Ectodermal cell (in vitro differentiated cells): ENCODE data around the gene BSDC1.
A peak's percentile ranks its signal among the peaks of the same experiment; 100 is the strongest.

ENCODE experiments used
- H3K27ac ChIP-seq: 2 replicates; pipeline ENCODE4 v1.7.0; 2013; ENCODE audit warnings: mild to moderate bottlenecking, low read depth, low read length; ENCODE audit not compliant: insufficient read depth, poor library complexity, severe bottlenecking
- H3K27me3 ChIP-seq: 2 replicates; pipeline ENCODE4 v1.7.0; 2013; ENCODE audit warnings: mild to moderate bottlenecking, low read length; ENCODE audit not compliant: insufficient read depth, control insufficient read depth, poor library complexity, severe bottlenecking
- H3K36me3 ChIP-seq: one replicate; pipeline ENCODE4 v1.7.0; 2013; ENCODE audit warnings: low read length; ENCODE audit not compliant: control insufficient read depth, insufficient read depth
- H3K4me1 ChIP-seq: one replicate; pipeline ENCODE4 v1.7.0; 2013; ENCODE audit warnings: low read length; ENCODE audit not compliant: control insufficient read depth, insufficient read depth
- H3K4me3 ChIP-seq: 2 replicates; pipeline ENCODE4 v1.7.0; 2013; ENCODE audit warnings: low read depth, low read length, control low read depth; ENCODE audit not compliant: insufficient read depth
- H3K9me3 ChIP-seq: 2 replicates; pipeline ENCODE4 v1.7.0; 2013; ENCODE audit warnings: mild to moderate bottlenecking, low read length, moderate library complexity; ENCODE audit not compliant: control insufficient read depth
- WGBS, 2 experiments: methylation state at CpG; one replicate each; pipeline ENCODE4 v1.1.7; 2013; ENCODE audit warnings: missing lambda C conversion rate in 2 of 2; 5-methylcytosine and 5-hydroxymethylcytosine counted together

BSDC1 gene

DNA sequence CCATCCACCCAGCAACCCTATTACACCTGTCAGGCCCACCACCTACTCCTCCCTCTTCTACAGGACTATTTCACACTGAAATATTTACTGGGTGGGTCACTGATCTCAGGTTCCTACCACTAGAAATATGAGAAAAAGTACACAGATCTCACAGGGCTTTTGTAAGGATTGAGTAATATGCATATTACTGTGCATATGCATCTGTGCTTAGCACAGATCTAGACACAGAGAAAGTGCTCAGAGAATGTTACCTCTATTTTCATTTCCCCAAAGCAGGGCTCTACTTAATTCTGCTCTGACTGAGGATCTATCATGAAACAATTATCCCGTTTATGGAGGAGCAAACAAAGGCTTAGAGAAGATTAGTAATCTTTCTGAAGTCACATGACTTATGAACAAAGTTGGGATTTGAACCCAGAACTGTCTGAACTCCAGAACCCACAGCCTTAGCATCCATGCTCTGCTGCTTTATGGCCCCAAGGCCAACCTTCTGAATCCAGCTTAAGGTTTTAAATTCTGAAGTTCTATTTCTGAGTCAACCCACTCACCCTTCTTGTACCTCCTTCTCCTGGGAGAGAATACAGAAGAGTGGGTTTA, 20.1 kb downstream of the BSDC1 start:
- Histone ChIP-seq H3K4me1 (no peaks in the 10 kb centered on the region), H3K4me3 (no peak overlapping the region), H3K36me3 (peaks cover 38% of the 10 kb centered on the region), H3K9me3 (no peaks in the 10 kb centered on the region), H3K27ac (no peak overlapping the region), H3K27me3 (no peaks in the 10 kb centered on the region)
- WGBS, 2 experiments = 90 to 91% methylated on average over 1 of the region's 1 CpG

- Histone ChIP-seq H3K36me3 (peaks cover 43% of the 10 kb centered on the region), H3K27ac (no peak overlapping the region)
These were observed 22.0 kb downstream of the BSDC1 start for GRCh38 chr1:32372149-32372756.

GRCh38 chr1:32367912-32368635, 26.2 kb downstream of the BSDC1 start:
- H3K36me3 ChIP-seq = peaks cover 50% of the 10 kb centered on the region
- no peaks in the 10 kb centered on the region for H3K27me3 ChIP-seq
- H3K4me1 ChIP-seq = no peaks in the 10 kb centered on the region
- H3K4me3 ChIP-seq = no peak overlapping the region
- H3K27ac ChIP-seq = no peak overlapping the region
- WGBS, 2 experiments = 94 to 97% methylated on average over 7 of the region's 7 CpGs
- no peaks in the 10 kb centered on the region for H3K9me3 ChIP-seq

More at GRCh38 chr1:32372149-32372756, 22.0 kb downstream of the BSDC1 start:
- no peak overlapping the region for H3K4me3 ChIP-seq
- H3K27me3 ChIP-seq = no peaks in the 10 kb centered on the region
- no peaks in the 10 kb centered on the region for H3K9me3 ChIP-seq
- H3K4me1 ChIP-seq = no peaks in the 10 kb centered on the region
- WGBS, 2 experiments = 93 to 95% methylated on average over 5 of the region's 5 CpGs

- WGBS, 2 experiments = 94 to 95% methylated on average over 6 of the region's 6 CpGs
- peaks cover 42% of the 10 kb centered on the region for H3K36me3 ChIP-seq
These were observed 28.8 kb downstream of the BSDC1 start for GRCh38 chr1:32365445-32365844.

DNA sequence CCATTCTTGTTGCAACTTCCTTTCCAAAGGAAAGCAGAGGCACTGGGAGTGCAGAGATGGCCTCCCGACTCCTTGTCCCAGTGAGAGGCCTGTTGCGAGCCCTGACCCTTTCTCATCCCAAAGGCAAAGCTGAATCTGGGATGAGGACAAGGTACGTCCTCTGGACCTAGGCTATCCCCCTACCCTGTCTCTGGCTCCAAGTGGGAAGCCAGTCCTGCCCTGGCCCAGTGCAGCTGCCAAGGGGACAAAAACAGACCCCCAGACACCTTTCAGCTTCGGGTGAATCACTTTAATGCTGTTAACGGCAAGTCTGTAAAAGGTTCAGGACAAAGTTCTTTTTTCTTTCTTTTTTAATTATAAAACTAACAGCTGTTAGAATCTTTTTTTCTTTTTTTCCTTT, 29.4 kb downstream of the BSDC1 start:
- Histone ChIP-seq H3K27ac (no peak overlapping the region), H3K27me3 (peaks cover 28% of the 10 kb centered on the region), H3K36me3 (peaks cover 42% of the 10 kb centered on the region), H3K4me1 (peaks cover 4% of the 10 kb centered on the region), H3K9me3 (no peaks in the 10 kb centered on the region), H3K4me3 (no peak overlapping the region)
- 95 to 97% methylated on average over 5 of the region's 5 CpGs for WGBS, 2 experiments

More at GRCh38 chr1:32365445-32365844, 28.8 kb downstream of the BSDC1 start:
- Histone ChIP-seq H3K9me3 (no peaks in the 10 kb centered on the region), H3K27me3 (peaks cover 24% of the 10 kb centered on the region), H3K4me1 (peaks cover 4% of the 10 kb centered on the region), H3K27ac (no peak overlapping the region), H3K4me3 (no peak overlapping the region)

- Histone ChIP-seq H3K27ac (no peak overlapping the region), H3K9me3 (no peaks in the 10 kb centered on the region), H3K4me3 (no peak overlapping the region), H3K27me3 (peaks cover 28% of the 10 kb centered on the region), H3K4me1 (peaks cover 4% of the 10 kb centered on the region), H3K36me3 (peaks cover 42% of the 10 kb centered on the region)
- 96 to 98% methylated on average over 12 of the region's 12 CpGs for WGBS, 2 experiments
These were observed 30.5 kb downstream of the BSDC1 start for GRCh38 chr1:32363713-32364112.

DNA sequence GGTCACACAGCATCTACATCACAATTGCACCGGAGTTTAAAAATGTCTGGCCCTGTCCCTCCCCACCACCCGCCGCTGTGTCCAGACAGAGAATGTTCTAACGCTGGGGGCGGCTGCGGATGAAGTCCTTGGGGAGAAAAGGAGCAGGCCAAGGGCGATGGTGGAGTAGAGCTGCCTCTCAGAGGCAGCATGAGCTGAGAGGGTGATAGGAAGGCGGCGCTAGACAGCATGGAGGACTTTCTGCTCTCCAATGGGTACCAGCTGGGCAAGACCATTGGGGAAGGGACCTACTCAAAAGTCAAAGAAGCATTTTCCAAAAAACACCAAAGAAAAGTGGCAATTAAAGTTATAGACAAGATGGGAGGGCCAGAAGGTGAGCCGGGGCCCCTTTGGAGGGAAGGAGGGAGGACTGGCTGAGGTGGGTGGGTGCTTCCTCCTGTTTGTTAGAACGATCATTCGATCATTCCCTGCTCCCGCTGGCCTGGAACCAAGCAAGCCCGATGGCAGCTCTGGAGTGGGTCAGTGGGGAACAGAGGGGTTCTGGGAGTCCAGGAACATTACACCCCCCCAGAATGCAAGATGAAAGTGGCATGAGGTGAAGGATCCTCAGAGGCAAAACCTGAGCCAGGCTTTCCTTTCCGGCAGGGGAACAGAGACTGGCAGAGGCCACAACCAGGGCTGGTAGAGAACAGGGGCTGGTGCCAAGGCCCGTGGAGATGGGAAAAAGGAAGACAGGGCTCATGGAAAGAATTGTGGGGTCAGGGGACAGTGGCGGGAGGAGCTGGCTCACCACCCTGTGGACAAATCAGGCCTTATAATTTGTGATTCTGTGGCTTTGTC, 31.5 kb downstream of the BSDC1 start, which contains the start of the genes FAM229A and TSSK3:
Gene FAM229A, minus strand, starts transcription at position 12 of the 840 bp plus-strand sequence. CDS start 394 bp downstream, outside the sequence.
Gene TSSK3, plus strand, starts transcription at position 66 of the 840 bp plus-strand sequence. Its CDS starts 163 bp downstream, at position 229.
- Histone ChIP-seq H3K4me1 (peaks cover 4% of the 10 kb centered on the region), H3K27ac (no peak within 1 kb of the TSS), H3K9me3 (no peaks in the 10 kb centered on the region), H3K27me3 (peaks cover 28% of the 10 kb centered on the region), H3K36me3 (peaks cover 33% of the 10 kb centered on the region), H3K4me3 (peak within 1 kb of the TSS; percentile 27)
- 76% methylated on average over 17 of the region's 17 CpGs for WGBS, 2 experiments

- no peaks in the 10 kb centered on the region for H3K9me3 ChIP-seq
- H3K4me3 ChIP-seq = peak overlapping the region; percentile 27
These were observed 32.4 kb downstream of the BSDC1 start for GRCh38 chr1:32361674-32362473.

DNA sequence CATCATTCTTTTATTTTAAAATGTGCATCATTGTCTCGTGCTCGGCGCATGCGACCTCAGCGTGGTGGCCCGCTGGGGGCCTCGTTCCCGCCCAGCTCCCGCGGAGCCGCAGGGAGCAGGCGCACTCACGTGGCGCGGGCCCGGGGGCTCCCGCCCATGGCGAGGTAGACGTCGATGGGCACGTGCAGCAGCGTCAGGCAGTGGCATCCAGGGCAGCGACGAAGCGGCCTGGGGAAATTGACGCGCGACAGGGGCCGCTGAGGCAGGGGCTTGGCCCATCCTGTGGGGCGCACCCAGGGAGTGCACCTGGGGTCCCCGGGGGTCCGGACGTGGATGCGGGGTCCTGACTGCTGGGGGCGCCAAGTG, 33.0 kb downstream of the BSDC1 start:
- Histone ChIP-seq H3K36me3 (peaks cover 21% of the 10 kb centered on the region), H3K27ac (no peak overlapping the region), H3K9me3 (no peaks in the 10 kb centered on the region), H3K4me3 (peak overlapping the region; percentile 27), H3K4me1 (peaks cover 4% of the 10 kb centered on the region), H3K27me3 (peaks cover 28% of the 10 kb centered on the region)
- 61 to 62% methylated on average over 35 of the region's 35 CpGs for WGBS, 2 experiments

More at GRCh38 chr1:32361674-32362473, 32.4 kb downstream of the BSDC1 start:
- Histone ChIP-seq H3K27ac (no peak overlapping the region), H3K36me3 (peaks cover 27% of the 10 kb centered on the region), H3K4me1 (peaks cover 4% of the 10 kb centered on the region), H3K27me3 (peaks cover 28% of the 10 kb centered on the region)
- WGBS, 2 experiments = 4% methylated on average over 91 of the region's 91 CpGs
